Sigmoid colon (tissue), 7 donors: ENCODE measurements around the gene HEPACAM2. TPM values are rescaled to one million over a fixed set of nuclear protein-coding genes. Genes with fewer than 3 reads are reported as not detected.

Experiments
- DNase-seq: peaks from one replicate; pipeline ENCODE4 v3.0.0-alpha.2; 2019
- H3K27ac ChIP-seq, 4 donors: fragments of 200-600 bp; sonication (generic); one replicate each; pipeline ENCODE4 v1.5.1; 2016 to 2019; ENCODE audit warnings: mild to moderate bottlenecking in 1 of 4
- H3K27me3 ChIP-seq, 3 donors: fragments of 200-600 bp; sonication (generic); one replicate each; pipeline ENCODE4 v1.5.1; 2019; ENCODE audit warnings: mild to moderate bottlenecking in 1 of 3
- H3K36me3 ChIP-seq, 4 donors: fragments of 200-600 bp; sonication (generic); one replicate each; pipeline ENCODE4 v1.5.1; 2016 to 2019
- H3K4me1 ChIP-seq, 4 donors: fragments of 200-600 bp; sonication (generic); one replicate each; pipeline ENCODE4 v1.5.1; 2017 to 2019
- H3K4me3 ChIP-seq, 4 donors: fragments of 200-600 bp; sonication (generic); one replicate each; pipeline ENCODE4 v1.5.1; 2017 to 2019; ENCODE audit warnings: mild to moderate bottlenecking in 2 of 4, moderate library complexity in 1 of 4
- H3K9me3 ChIP-seq, 4 donors: fragments of 200-600 bp in 3 of 4; sonication (generic) in 3 of 4; one replicate each; pipeline versions ENCODE4 v1.5.1 to v1.6.1; 2013 to 2019
- EP300 ChIP-seq, 4 donors: sonication (generic); formaldehyde crosslinking; IDR thresholded peaks; one replicate each; pipeline ENCODE4 v1.6.1; 2017; ENCODE audit warnings: antibody characterized with exemption in 4 of 4
- POLR2A ChIP-seq, 2 donors: fragments of 450-650 bp; IDR thresholded peaks; one replicate each; pipeline ENCODE4 v1.6.1; 2016; ENCODE audit warnings: antibody characterized with exemption in 2 of 2, mild to moderate bottlenecking in 2 of 2, moderate library complexity in 2 of 2
- POLR2AphosphoS5 ChIP-seq, 4 donors: sonication (generic); formaldehyde crosslinking; IDR thresholded peaks; one replicate each; pipeline ENCODE4 v1.6.1; 2017; ENCODE audit warnings: antibody characterized with exemption in 4 of 4
- WGBS, 2 donors: extraction: QIAGEN DNeasy Blood & Tissue Kit; methylation state at CpG; one replicate each; pipeline ENCODE4 v1.1.7; 2013; 5-methylcytosine and 5-hydroxymethylcytosine counted together
- intact Hi-C: fragments of 100-400 bp; cut with DNase I; formaldehyde crosslinking; loops from one replicate; pipeline ENCODE4 v1.15.1; 2023
- polyA plus RNA-seq, 3 donors: library from polyadenylated mRNA; stranded (reverse); fragments of 200-250 nt; gene quantifications; one replicate each; pipeline ENCODE4 v1.2.3, GENCODE V29; 2013
- total RNA-seq, 4 donors: library from RNA; depleted of rRNA; stranded (reverse); fragments of >200 nt; gene quantifications; one replicate each; pipeline ENCODE4 v1.1.0, GENCODE V29; 2016
- TF ChIP-seq, protein P1 (sequence below), 4 experiments: fragments of 450-650 bp in 3 of 4; fragments of 200-600 bp in 1 of 4; IDR thresholded peaks; one replicate each; pipeline ENCODE4 v1.5.1; 2016 to 2019; ENCODE audit warnings: antibody characterized with exemption in 4 of 4, mild to moderate bottlenecking in 3 of 4, moderate library complexity in 2 of 4
- donor health status: healthy with polysubstance abuse.
- donor health status: Bipolar disorder and iron deficiency.
- donor health status: healthy.

HEPACAM2 gene
- total and polyA plus RNA-seq, 7 donors = 0.36 to 57.7 (median 25.2) TPM; not detected in 3

DNA sequence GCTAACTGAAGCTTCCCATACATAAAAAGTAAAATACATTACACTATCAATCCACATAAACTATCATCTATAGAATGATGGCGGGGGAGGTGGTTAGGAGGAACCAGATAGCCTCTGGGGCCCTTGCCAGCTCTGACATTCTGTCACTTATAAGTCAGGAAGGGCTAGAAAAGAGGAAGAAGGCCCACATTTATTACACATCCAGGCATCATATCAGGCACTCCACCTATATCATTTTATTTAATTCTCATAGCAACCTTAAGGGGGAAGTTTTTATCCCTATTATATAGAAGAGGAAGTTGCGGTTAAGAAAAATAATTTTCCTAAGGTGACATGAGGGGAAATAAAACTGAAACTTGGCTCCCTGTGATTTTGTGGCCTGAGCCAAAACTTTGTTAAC lies 29.9 kb downstream of the HEPACAM2 start:
- WGBS, 2 donors = 34 to 46% methylated on average over 2 of the region's 2 CpGs
- H3K27ac ChIP-seq = no peak overlapping the region
- no peaks in the 10 kb centered on the region for H3K9me3 ChIP-seq
- H3K4me1 ChIP-seq = no peaks in the 10 kb centered on the region
- no peak for DNase-seq
- TF ChIP-seq, protein P1, sequence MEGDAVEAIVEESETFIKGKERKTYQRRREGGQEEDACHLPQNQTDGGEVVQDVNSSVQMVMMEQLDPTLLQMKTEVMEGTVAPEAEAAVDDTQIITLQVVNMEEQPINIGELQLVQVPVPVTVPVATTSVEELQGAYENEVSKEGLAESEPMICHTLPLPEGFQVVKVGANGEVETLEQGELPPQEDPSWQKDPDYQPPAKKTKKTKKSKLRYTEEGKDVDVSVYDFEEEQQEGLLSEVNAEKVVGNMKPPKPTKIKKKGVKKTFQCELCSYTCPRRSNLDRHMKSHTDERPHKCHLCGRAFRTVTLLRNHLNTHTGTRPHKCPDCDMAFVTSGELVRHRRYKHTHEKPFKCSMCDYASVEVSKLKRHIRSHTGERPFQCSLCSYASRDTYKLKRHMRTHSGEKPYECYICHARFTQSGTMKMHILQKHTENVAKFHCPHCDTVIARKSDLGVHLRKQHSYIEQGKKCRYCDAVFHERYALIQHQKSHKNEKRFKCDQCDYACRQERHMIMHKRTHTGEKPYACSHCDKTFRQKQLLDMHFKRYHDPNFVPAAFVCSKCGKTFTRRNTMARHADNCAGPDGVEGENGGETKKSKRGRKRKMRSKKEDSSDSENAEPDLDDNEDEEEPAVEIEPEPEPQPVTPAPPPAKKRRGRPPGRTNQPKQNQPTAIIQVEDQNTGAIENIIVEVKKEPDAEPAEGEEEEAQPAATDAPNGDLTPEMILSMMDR (IDR thresholded peaks at IDR 0.05) = no peak
- no peak for TF ChIP-seq POLR2A (IDR thresholded peaks at IDR 0.05)
- no peak for TF ChIP-seq EP300 (IDR thresholded peaks at IDR 0.05)
- no peak for TF ChIP-seq POLR2AphosphoS5 (IDR thresholded peaks at IDR 0.05)
- intact Hi-C loops = loop anchor here (5.0 kb wide), 1 partner anchor 49 kb away; the partner anchor contains the start of gene SAMD9L
- no peaks in the 10 kb centered on the region for H3K27me3 ChIP-seq
- H3K4me3 ChIP-seq = no peak overlapping the region
- no peaks in the 10 kb centered on the region for H3K36me3 ChIP-seq

DNA sequence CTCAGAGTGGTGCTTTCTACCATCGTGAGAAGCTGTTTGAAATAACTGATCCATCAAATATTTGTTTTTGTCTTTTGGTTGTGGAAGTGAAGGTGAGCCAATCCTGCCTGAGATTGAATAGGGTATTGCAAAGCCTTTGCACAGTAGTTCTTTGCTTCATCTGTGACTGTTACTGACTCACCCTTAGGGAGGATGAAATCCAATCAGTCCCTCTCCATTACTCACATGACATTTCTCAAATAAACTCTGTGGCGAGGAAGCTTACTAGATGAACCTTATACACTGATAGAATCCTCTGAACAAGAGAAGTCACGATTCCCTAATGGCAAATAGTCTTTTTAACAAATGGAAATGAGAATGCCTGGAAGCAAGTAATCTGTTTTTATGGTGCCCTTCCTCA lies 31.9 kb downstream of the HEPACAM2 start:
- TF ChIP-seq, protein P1 (IDR thresholded peaks at IDR 0.05) = no peak
- no peak for TF ChIP-seq POLR2A (IDR thresholded peaks at IDR 0.05)
- TF ChIP-seq EP300 (IDR thresholded peaks at IDR 0.05) = no peak
- TF ChIP-seq POLR2AphosphoS5 (IDR thresholded peaks at IDR 0.05) = no peak
- Histone ChIP-seq H3K27me3 (no peaks in the 10 kb centered on the region), H3K4me1 (no peaks in the 10 kb centered on the region), H3K4me3 (no peak overlapping the region), H3K9me3 (no peaks in the 10 kb centered on the region), H3K27ac (no peak overlapping the region), H3K36me3 (no peaks in the 10 kb centered on the region)
- WGBS, 2 donors = 48 to 71% methylated on average over 3 of the region's 3 CpGs
- DNase-seq = no peak
- intact Hi-C loops = no loop called here

DNA sequence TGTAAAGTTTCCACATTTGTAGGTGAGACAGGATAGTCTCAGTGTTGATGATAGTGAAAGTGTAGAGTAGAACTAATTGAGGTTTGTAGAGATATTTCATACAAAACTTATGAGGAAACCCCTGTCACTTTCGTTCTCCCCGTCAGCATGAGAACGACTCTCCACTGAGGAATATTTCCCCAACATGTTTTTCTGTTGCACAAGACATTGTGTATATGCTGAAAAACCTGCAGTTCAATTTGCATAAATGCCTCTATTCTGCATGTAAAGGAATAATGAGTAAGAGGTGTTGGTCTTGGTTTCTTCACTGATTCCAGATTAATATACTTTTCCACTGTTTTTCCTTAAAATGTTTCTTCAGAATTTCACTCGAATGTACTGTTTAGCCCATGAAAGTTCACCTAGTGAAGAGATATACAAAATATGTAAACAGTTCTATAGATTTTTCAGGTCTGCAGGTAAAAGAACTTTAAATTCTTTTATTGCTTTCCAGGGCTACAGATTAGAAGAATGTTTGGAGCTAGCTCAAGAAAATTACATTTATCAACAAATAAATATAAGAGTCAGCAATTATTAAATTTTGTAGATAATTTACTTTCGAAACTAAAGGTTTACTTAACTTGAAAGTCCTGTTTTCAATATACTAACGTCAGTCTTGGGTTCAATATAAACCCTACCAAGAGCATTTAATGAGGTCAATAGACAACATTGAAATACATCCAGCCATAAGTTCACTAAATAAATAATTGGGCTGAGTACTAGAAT lies 37.2 kb downstream of the HEPACAM2 start:
- Histone ChIP-seq H3K4me3 (no peak overlapping the region), H3K4me1 (no peaks in the 10 kb centered on the region), H3K9me3 (no peaks in the 10 kb centered on the region), H3K27me3 (no peaks in the 10 kb centered on the region), H3K36me3 (no peaks in the 10 kb centered on the region), H3K27ac (no peak overlapping the region)
- no peak for DNase-seq
- WGBS, 2 donors = 63 to 73% methylated on average over 6 of the region's 6 CpGs
- TF ChIP-seq POLR2A (IDR thresholded peaks at IDR 0.05) = no peak
- intact Hi-C loops = no loop called here

DNA sequence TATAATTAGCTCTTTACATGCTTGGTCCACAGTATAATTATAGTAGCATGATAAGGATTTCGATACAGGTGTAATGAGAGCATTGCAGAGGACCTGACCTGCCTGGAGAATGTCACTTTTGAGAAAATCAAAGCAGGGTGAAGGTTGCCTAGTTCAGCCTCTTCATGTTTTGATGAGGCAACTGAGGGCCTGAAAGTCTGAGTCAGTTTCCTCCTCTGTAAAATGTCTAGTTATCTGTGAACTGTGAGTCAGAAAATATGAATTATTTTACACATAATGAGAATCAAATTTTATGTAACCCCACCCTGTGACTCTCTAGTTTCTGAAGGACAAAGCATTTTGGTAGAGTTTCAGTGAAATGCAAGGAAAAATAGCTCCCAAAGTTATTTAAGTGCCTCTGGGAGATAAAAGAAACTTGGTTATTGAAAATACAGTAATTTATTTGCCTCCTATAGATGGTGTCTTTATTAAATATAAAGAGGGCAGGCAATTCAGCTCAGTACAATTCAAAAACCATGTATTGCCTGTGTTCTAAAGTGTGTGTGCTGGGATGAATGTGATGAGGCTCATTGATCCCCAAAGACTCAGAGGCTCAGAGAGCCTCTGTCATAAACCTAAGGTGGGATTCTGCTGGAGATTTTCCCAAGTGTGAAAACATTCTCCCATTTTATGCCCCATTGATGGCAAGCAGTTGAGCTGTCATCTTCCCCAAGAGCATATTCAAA lies 40.8 kb downstream of the HEPACAM2 start:
- Histone ChIP-seq H3K4me1 (no peaks in the 10 kb centered on the region), H3K4me3 (no peak overlapping the region), H3K9me3 (no peaks in the 10 kb centered on the region), H3K27ac (no peak overlapping the region), H3K36me3 (no peaks in the 10 kb centered on the region), H3K27me3 (no peaks in the 10 kb centered on the region)
- no peak for DNase-seq
- intact Hi-C loops = no loop called here
- 54 to 65% methylated on average over 1 of the region's 1 CpG for WGBS, 2 donors
- TF ChIP-seq POLR2AphosphoS5 (IDR thresholded peaks at IDR 0.05) (no peak), POLR2A (IDR thresholded peaks at IDR 0.05) (no peak)
- TF ChIP-seq, protein P1 (IDR thresholded peaks at IDR 0.05) = no peak

DNA sequence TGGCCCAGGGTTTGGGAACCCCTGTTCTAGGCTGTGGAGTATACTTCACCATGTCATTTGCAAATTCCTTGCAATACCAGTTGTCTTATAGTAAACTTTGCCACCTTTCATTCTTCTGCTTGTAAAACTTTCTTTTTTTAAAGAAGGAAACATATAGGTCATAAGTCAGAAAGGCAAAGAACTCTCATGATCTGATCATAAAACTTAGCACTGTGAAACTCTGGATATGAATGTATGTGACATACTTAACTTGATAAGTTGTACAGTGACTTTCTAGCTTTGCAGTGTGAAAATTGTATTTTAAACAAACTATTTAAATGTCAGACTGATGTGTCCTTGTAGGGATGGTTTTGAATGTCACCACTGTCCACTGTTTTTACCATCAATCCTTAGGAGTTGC lies 47.1 kb downstream of the HEPACAM2 start:
- no peak for TF ChIP-seq EP300 (IDR thresholded peaks at IDR 0.05)
- TF ChIP-seq POLR2AphosphoS5 (IDR thresholded peaks at IDR 0.05) = no peak
- TF ChIP-seq, protein P1 (IDR thresholded peaks at IDR 0.05) = no peak
- TF ChIP-seq POLR2A (IDR thresholded peaks at IDR 0.05) = no peak
- Histone ChIP-seq H3K9me3 (no peaks in the 10 kb centered on the region), H3K4me3 (no peak overlapping the region), H3K4me1 (no peaks in the 10 kb centered on the region), H3K27me3 (no peaks in the 10 kb centered on the region), H3K36me3 (no peaks in the 10 kb centered on the region), H3K27ac (no peak overlapping the region)
- DNase-seq = no peak
- intact Hi-C loops = no loop called here
